Measurements from ENCODE around the gene CDH4. TPM values are rescaled to one million over a fixed set of nuclear protein-coding genes. Genes with fewer than 3 reads are reported as not detected.

CDH4 gene
- total RNA-seq, 4 donors from 2014 or later, result 0.13 to 0.38 (median 0.21) TPM; not detected in 1

- intact Hi-C loops (cut with DNase I), result no loop called here
- WGBS, 2 donors, result 91 to 96% methylated on average over 5 to 16 of the region's 19 CpGs
- Histone ChIP-seq H3K36me3 (no peaks in the 10 kb centered on the region), H3K27ac (no peak overlapping the region), H3K4me3 (no peak overlapping the region), H3K27me3 (peaks cover 0 to 52% (median 0%) of the 10 kb centered on the region in 4 donors), H3K9me3 (no peaks in the 10 kb centered on the region), H3K4me1 (no peaks in the 10 kb centered on the region)
- no peak for DNase-seq
- no peak for TF ChIP-seq CTCF (IDR thresholded peaks at IDR 0.05)
- TF ChIP-seq POLR2A (IDR thresholded peaks at IDR 0.05), result no peak
Measured at GRCh38 chr20:61523145-61523544, 271.1 kb downstream of the CDH4 start.

- intact Hi-C loops (cut with DNase I), result no loop called here
- Histone ChIP-seq H3K9me3 (no peaks in the 10 kb centered on the region), H3K4me1 (no peaks in the 10 kb centered on the region), H3K4me3 (no peak overlapping the region), H3K27ac (no peak overlapping the region), H3K36me3 (no peaks in the 10 kb centered on the region), H3K27me3 (peaks cover 0 to 39% (median 0%) of the 10 kb centered on the region in 4 donors)
- WGBS, 2 donors, result 55 to 59% methylated on average over 10 to 13 of the region's 13 CpGs
- DNase-seq, result no peak
- TF ChIP-seq CTCF (IDR thresholded peaks at IDR 0.05) (no peak), POLR2A (IDR thresholded peaks at IDR 0.05) (no peak)
Measured at GRCh38 chr20:61524951-61525666, 273.0 kb downstream of the CDH4 start.

- TF ChIP-seq CTCF (IDR thresholded peaks at IDR 0.05) (no peak), POLR2A (IDR thresholded peaks at IDR 0.05) (no peak)
- WGBS, 2 donors, result 34 to 44% methylated on average over 15 to 18 of the region's 21 CpGs
- Histone ChIP-seq H3K27me3 (peaks cover 0 to 39% (median 0%) of the 10 kb centered on the region in 4 donors), H3K4me3 (no peak overlapping the region), H3K4me1 (no peaks in the 10 kb centered on the region), H3K36me3 (no peaks in the 10 kb centered on the region), H3K27ac (no peak overlapping the region), H3K9me3 (no peaks in the 10 kb centered on the region)
- no peak for DNase-seq
- intact Hi-C loops (cut with DNase I), result no loop called here
Measured at GRCh38 chr20:61525781-61526431, 273.8 kb downstream of the CDH4 start.

GRCh38 chr20:61526907-61527306 lies 274.8 kb downstream of the CDH4 start:
- H3K27me3 ChIP-seq, result peaks cover 0 to 36% (median 0%) of the 10 kb centered on the region in 4 donors

More at GRCh38 chr20:61526907-61527306, 274.8 kb downstream of the CDH4 start:
- no peak for DNase-seq
- intact Hi-C loops (cut with DNase I), result no loop called here
- 90 to 93% methylated on average over 13 of the region's 13 CpGs for WGBS, 2 donors
- Histone ChIP-seq H3K9me3 (no peaks in the 10 kb centered on the region), H3K27ac (no peak overlapping the region), H3K36me3 (no peaks in the 10 kb centered on the region), H3K4me3 (no peak overlapping the region), H3K4me1 (no peaks in the 10 kb centered on the region)
- TF ChIP-seq POLR2A (IDR thresholded peaks at IDR 0.05) (no peak), CTCF (IDR thresholded peaks at IDR 0.05) (no peak)
